Measurements from ENCODE around the gene LDB2. TPM values are rescaled to one million over a fixed set of nuclear protein-coding genes. Genes with fewer than 3 reads are reported as not detected.
A peak's percentile ranks its signal among the peaks of the same experiment; 100 is the strongest.

LDB2 gene
- not detected in 2 replicates for total RNA-seq (2022)
- percentile 2 among the genes with signal in this experiment for Bru-seq, nascent RNA
- percentile 1 among the genes with signal in this experiment for BruChase-seq, experiment 1, labeled RNA remaining after a 6-hour chase
- percentile 1 among the genes with signal in this experiment for BruChase-seq, experiment 2, labeled RNA remaining after a 2-hour chase
- long read RNA-seq = 0 reads

DNA sequence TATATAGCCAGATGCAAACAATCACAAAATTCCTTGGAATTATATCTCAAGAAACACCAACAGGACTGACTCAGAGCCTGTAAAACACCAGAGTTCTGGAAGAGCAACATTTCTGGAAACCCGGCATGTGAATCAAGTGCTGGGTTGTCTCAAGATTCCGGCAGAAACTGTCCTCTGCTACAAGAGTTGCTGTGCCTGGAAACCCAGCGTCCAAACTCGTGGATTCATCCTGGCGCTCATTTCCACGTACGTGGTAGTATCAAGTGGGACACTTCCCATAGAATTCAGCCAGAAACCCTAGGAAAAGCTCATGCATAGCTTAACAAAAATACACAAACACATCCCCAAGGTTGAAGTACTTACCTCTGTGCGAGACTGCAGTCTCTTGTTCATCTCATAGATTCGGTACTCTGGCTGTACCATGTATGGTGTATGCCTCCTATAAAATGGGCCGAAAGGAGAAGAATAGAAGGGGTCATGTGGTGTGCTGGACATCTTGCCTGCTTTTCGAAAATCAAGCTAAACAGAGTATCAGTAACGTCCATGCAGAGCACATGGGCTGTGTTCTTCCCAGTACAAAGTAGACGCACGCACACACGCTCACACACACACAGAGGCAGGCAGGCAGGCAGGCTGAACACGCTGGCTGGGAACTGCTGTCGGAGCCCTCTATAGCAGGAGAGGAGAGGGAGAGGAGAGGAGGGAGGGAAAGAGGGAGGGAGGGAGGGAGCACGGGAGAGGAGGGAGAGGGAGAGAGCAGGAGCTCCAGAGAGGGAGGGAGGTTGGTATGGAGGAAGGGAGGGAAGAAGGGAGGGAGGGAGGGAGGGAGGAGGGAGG is at the start of gene LDB2:
LDB2 (minus strand) TSS at position 655 of the 837 bp plus-strand sequence.
- TF ChIP-seq, protein P1, sequence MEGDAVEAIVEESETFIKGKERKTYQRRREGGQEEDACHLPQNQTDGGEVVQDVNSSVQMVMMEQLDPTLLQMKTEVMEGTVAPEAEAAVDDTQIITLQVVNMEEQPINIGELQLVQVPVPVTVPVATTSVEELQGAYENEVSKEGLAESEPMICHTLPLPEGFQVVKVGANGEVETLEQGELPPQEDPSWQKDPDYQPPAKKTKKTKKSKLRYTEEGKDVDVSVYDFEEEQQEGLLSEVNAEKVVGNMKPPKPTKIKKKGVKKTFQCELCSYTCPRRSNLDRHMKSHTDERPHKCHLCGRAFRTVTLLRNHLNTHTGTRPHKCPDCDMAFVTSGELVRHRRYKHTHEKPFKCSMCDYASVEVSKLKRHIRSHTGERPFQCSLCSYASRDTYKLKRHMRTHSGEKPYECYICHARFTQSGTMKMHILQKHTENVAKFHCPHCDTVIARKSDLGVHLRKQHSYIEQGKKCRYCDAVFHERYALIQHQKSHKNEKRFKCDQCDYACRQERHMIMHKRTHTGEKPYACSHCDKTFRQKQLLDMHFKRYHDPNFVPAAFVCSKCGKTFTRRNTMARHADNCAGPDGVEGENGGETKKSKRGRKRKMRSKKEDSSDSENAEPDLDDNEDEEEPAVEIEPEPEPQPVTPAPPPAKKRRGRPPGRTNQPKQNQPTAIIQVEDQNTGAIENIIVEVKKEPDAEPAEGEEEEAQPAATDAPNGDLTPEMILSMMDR (IDR thresholded peaks at IDR 0.05; ENCODE audit: unreplicated experiment) = no peak
- intact Hi-C loops (cut with micrococcal nuclease; ENCODE audit: unreplicated experiment) = no loop called here
- BruUV-seq (replicated peaks) = no TSS peak
- H3K27ac Mint-ChIP-seq (ENCODE audit: unreplicated experiment) = no peak within 1 kb of the TSS
- CTCF ChIA-PET = interaction anchor here (0.8 kb wide), 1 partner anchor 38 kb away, joined by 4 read pairs; no protein-coding TSS in a partner anchor
- H3K27me3 Mint-ChIP-seq (ENCODE audit: unreplicated experiment) = peaks cover 20% of the 10 kb centered on the region
- H3K9me3 Mint-ChIP-seq (ENCODE audit: low read depth, unreplicated experiment) = no peaks in the 10 kb centered on the region
- no peak within 1 kb of the TSS for H3K4me3 Mint-ChIP-seq (ENCODE audit: low read depth, unreplicated experiment)
- H3K36me3 Mint-ChIP-seq (ENCODE audit: insufficient read depth, unreplicated experiment) = no peaks in the 10 kb centered on the region
- no peaks in the 10 kb centered on the region for H3K4me1 Mint-ChIP-seq (ENCODE audit: low read depth, unreplicated experiment)
- DNase-seq = no peak

GRCh38 chr4:16942491-16942890 is 44.0 kb upstream of the LDB2 start:
- TF ChIP-seq, protein P1 (IDR thresholded peaks at IDR 0.05; ENCODE audit: unreplicated experiment) = no peak
- Mint-ChIP-seq H3K36me3 (ENCODE audit: insufficient read depth, unreplicated experiment) (no peaks in the 10 kb centered on the region), H3K4me1 (ENCODE audit: low read depth, unreplicated experiment) (no peaks in the 10 kb centered on the region), H3K4me3 (ENCODE audit: low read depth, unreplicated experiment) (no peak overlapping the region), H3K27me3 (ENCODE audit: unreplicated experiment) (no peaks in the 10 kb centered on the region), H3K9me3 (ENCODE audit: low read depth, unreplicated experiment) (peaks cover 3% of the 10 kb centered on the region), H3K27ac (ENCODE audit: unreplicated experiment) (no peak overlapping the region)
- CTCF ChIA-PET = no interaction called here
- no peak for DNase-seq
- BruUV-seq (replicated peaks) = no TSS peak
- intact Hi-C loops (cut with micrococcal nuclease; ENCODE audit: unreplicated experiment) = no loop called here

DNA sequence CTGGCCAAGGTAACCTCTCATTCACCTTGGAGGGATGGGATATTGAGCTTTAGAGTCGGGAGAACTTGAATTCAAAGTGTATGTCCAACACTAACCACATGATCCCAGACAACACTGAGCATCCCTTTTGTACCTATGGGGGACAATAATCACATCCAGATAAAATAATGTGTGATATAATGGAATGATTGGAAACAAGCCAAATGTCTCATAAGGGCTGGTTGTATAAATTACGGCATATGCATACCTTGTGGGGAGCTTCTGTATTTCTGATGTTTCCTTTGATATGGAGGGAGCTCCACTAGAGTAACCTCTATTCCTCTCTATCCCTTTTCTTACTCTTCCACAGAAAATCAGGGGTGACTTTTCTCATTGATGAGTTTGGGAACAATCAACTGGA is 40.7 kb upstream of the LDB2 start:
- no peaks in the 10 kb centered on the region for H3K4me1 Mint-ChIP-seq (ENCODE audit: low read depth, unreplicated experiment)
- no peaks in the 10 kb centered on the region for H3K27me3 Mint-ChIP-seq (ENCODE audit: unreplicated experiment)
- BruUV-seq (replicated peaks) = no TSS peak
- no peaks in the 10 kb centered on the region for H3K36me3 Mint-ChIP-seq (ENCODE audit: insufficient read depth, unreplicated experiment)
- no peak for DNase-seq
- intact Hi-C loops (cut with micrococcal nuclease; ENCODE audit: unreplicated experiment) = no loop called here
- no peak overlapping the region for H3K4me3 Mint-ChIP-seq (ENCODE audit: low read depth, unreplicated experiment)
- peaks cover 3% of the 10 kb centered on the region for H3K9me3 Mint-ChIP-seq (ENCODE audit: low read depth, unreplicated experiment)
- TF ChIP-seq, protein P1 (IDR thresholded peaks at IDR 0.05; ENCODE audit: unreplicated experiment) = no peak
- no peak overlapping the region for H3K27ac Mint-ChIP-seq (ENCODE audit: unreplicated experiment)
- CTCF ChIA-PET = no interaction called here

GRCh38 chr4:16938512-16939040 is 40.1 kb upstream of the LDB2 start:
- H3K27me3 Mint-ChIP-seq (ENCODE audit: unreplicated experiment) = no peaks in the 10 kb centered on the region
- intact Hi-C loops (cut with micrococcal nuclease; ENCODE audit: unreplicated experiment) = no loop called here
- no peak overlapping the region for H3K4me3 Mint-ChIP-seq (ENCODE audit: low read depth, unreplicated experiment)
- H3K27ac Mint-ChIP-seq (ENCODE audit: unreplicated experiment) = no peak overlapping the region
- no peak for DNase-seq
- peaks cover 3% of the 10 kb centered on the region for H3K9me3 Mint-ChIP-seq (ENCODE audit: low read depth, unreplicated experiment)
- no TSS peak for BruUV-seq (replicated peaks)
- no peaks in the 10 kb centered on the region for H3K36me3 Mint-ChIP-seq (ENCODE audit: insufficient read depth, unreplicated experiment)
- CTCF ChIA-PET = no interaction called here
- TF ChIP-seq, protein P1 (IDR thresholded peaks at IDR 0.05; ENCODE audit: unreplicated experiment) = no peak
- H3K4me1 Mint-ChIP-seq (ENCODE audit: low read depth, unreplicated experiment) = no peaks in the 10 kb centered on the region

All from Calu3 (cell line).